ENCODE data around the gene STK17B.
"Not testable (repeated sequence)": the region's sequence is repeated elsewhere in the genome, so short reads cannot be mapped to it uniquely, and the experiment has no call there.

The STK17B gene

GRCh38 chr2:196171248-196171871 lies at the start of gene STK17B:
Gene STK17B (minus strand): TSS chr2:196171578. CDS start chr2:196163383, 8,195 bp downstream.
- FAIRE-seq: no peak

DNA sequence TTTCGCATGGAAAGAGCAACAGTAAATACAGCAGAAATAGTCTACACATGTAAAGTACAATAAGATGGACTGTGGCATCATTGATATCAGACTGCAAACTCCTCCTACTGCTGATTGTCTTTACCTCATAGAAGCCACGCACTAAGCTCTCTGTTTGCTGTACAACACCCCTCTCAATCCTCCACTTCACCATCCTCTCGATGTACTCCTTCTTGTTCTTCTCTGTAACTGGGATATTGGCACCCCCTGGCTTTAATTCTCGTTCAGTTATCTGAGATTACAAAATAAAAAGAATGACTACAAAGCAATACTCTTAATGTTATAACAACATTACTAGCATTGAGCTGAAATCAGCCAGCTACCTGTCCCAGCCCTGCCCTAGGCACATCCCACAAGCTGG lies 49.3 kb upstream of the STK17B start:
- no peak for FAIRE-seq

- FAIRE-seq: no peak
These were observed 48.3 kb upstream of the STK17B start for GRCh38 chr2:196219671-196220070.

- FAIRE-seq: no peak
These were observed 46.7 kb upstream of the STK17B start for GRCh38 chr2:196218106-196218505.

DNA sequence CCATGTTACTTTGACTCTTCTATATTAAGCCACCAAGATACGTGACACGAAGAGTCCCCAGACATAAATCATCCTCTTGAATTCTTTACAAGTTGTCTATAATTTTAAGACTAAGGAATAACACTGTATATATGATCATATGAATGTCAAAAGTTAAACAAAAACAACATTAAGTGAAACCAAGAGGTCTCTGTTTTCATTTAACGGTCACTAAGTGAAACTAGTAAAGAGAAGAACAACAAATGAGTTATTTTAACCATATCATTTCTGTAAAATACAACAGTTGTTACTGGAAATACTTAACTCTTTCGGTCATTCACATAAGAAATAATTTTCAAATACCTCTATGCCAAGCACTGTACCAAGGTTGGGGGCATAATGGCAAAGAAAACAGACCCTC lies 45.7 kb upstream of the STK17B start:
- FAIRE-seq: no peak

- FAIRE-seq: no peak
These were observed 44.0 kb upstream of the STK17B start for GRCh38 chr2:196215376-196215775.

- no peak for FAIRE-seq
These were observed 42.8 kb upstream of the STK17B start for GRCh38 chr2:196214156-196214555.

GRCh38 chr2:196213252-196213980 lies 42.0 kb upstream of the STK17B start:
- no peak for FAIRE-seq

- no peak for FAIRE-seq
These were observed 37.5 kb upstream of the STK17B start for GRCh38 chr2:196208915-196209314.

- no peak for FAIRE-seq
These were observed 35.4 kb upstream of the STK17B start for GRCh38 chr2:196206804-196207203.

DNA sequence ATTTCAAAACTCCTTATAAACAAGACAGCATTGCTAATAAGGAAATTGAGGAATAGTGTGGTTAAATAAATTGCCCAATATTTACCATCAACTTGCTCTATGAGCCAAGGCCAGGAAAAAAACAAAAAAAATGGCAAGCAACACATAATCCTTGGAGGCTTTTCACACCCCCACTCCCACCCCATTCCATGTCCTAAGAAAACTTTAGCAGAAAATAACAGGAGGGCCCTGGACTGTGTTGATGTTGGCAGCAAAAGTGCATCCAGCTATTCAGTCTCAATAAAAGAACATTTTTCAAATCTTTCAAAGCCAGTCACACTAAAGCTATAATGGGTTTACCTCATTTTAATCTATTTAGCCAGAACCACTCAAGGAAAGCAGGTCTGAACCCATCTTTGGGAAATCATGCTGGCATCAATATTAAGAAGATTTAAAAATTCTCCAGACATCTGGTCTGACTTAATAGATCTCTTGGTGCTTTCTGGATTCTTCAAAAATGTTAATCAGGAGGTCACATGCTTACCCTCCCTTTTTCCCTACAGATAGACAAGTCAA lies 34.6 kb upstream of the STK17B start:
- FAIRE-seq: no peak

- FAIRE-seq: no peak
These were observed 33.8 kb upstream of the STK17B start for GRCh38 chr2:196205011-196205766.

DNA sequence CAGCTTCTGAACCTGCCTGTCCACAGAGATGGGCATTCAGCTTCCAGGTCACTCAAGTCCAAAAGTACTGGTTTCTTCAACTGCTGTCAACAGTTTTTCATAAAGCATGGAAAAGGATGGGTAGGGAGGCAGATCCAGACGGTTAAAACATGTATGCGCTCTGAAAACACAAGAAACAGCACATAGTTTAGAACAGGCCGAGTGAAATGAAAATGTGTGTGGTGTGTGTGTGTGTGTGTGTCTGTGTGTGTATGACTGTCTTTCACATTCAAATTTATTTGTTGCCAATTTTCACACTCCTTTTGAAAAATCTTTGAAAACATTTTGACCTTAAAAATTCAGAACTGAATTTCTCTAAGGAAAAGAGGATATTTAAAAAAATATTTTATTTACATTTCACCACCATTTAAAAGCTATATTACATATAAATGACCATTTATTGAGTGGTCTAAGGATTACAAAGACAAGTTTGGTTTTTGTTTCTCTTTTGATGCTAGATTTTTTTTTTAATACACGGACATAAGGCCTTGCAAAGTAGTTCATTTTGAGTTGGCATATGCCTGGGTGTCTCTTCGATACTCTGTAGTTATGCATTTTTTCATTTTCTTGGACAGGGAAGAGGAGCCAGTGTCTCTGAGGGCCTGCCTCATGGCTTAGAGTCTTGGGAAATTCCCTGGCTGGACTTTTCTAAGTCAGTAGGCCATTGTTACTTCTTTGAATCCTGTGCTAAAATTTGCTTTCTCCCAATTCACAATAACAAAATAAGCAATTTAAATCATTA lies 30.0 kb upstream of the STK17B start:
- no peak for FAIRE-seq

DNA sequence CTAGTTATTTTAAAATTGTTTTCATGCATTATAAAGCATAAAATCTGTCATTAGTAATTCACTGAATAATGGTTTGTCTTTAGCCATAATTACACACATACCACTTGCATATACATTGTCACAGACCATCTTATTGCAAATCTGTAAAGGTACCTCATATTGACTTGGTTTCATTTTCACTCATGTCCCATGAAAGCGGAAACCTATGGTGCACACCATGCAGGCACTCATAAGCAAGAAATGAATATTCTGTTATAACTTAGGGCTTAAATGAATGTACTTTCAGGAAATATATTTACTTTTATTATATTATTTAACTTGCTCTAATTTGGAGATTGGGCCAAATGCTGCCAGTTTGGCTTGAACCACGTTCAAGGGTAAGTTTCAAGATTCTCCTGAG lies 29.2 kb upstream of the STK17B start:
- no peak for FAIRE-seq

DNA sequence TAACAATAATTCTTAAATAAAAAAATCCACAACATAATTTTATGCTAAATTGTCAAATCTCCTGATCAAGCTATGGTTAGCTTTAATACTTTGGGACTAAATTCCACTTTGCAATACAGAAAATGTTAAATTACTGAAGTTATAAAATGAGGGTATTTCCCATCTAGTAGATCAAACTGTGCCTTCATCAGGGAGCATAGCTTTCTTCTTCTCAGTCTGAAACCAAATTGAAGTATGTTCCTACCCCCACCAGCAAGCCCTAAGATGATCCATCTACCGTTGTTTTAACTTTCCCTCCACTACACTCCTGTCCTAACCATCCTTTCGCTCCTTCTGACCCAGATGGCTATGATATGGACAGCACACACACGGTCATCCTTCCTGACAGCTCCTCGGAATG lies 24.4 kb upstream of the STK17B start:
- FAIRE-seq: no peak

- FAIRE-seq: no peak
These were observed 23.9 kb upstream of the STK17B start for GRCh38 chr2:196195302-196195701.

DNA sequence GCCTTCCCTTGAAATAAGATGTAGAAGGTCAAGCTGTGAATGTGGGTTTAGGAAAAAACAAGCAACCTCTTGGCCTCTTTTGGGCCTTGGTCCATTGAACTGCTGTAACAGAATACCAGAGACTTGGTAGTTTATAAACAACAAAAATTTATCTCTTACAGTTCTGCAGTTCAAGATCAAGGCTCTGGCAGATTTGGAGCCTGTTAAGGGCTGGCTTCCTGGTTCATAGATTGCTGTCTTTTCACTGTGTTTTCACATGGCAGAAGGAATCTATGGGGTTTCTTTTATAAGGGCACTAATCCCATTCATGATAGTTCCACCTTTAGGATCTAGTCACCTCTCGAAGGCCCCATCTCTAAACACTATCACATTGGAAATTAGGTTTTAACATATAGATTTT lies 20.2 kb upstream of the STK17B start:
- FAIRE-seq: no peak

- FAIRE-seq: no peak
These were observed 16.6 kb upstream of the STK17B start for GRCh38 chr2:196187898-196188458.

DNA sequence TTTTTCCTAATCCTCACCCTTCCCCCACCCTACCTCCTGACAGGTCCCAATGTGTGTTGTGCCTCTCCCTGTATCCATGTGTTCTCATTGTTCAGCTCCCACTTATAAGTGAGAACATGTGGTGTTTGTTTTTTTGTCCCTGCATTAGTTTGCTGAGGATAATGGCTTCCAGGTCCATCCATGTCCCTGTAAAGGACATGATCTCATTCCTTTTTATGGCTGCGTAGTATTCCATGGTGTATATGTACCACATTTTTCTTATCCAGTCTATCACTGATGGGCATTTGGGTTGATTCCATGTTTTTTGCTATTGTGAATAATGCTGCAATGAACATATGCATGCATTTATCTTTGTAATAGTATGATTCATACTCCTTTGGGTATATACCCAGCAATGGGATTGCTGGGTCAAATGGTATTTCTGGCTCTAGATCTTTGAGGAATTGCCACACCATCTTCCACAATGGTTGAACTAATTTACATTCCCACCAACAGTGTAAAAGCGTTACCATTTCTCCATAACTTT lies 15.9 kb upstream of the STK17B start:
- FAIRE-seq: not testable (repeated sequence)

DNA sequence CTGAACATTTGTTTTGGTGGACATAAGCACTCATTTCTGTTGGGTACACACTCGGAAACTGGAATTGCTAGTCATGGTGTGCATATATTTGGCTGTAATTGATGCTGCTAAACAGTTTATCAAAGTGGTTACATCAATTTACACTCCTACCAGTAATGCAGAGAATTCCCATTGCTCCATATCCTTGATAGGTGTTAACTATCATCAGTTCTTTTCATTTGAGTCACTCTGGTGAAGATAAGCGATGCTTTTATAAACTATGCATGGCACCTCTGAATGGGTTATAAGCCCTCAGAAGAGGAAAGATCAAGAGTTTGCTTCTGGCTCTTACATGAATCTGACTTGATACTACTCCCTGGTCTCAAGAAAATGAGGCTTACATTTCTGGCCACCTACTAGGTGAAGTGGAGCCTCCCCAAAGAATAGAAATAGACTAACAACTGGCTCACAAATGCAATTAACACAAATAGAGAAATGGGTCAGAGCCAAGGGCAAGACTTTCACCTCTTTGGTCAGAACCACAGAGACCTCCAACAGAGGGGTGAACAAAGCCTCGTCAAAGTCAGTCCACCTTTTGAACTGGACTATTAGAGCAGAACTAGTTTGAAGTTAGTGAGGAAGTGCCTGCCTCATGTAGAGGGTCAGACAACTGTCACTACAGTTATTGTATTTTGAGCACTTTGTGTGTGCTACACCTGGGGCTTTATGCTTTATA lies 15.0 kb upstream of the STK17B start:
- no peak for FAIRE-seq

GRCh38 chr2:196184921-196185320 lies 13.5 kb upstream of the STK17B start:
- no peak for FAIRE-seq

Data from G401.6 (cell line).